ENCODE measurements around the gene TIE1.

DNA sequence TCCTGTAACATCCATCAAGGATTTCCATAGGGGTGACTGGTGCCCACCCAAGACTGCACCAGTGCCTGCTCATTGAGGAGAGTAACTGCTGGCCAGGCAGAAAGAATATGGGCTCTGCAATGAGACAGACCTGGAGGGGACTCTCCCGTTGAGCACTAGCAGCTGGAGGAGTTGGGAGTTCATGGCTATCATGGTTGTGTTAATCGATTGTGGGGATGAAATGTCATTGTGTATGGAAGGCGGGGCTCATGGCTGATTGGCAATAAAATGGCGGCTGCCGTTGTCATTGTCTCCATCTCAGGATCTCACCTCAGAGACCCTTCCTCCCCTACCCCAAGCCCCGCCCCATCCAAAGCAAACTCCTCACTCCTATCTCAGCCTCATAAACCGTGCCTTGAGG is 27.1 kb upstream of the TIE1 start:
- TF ChIP-seq, protein P1, sequence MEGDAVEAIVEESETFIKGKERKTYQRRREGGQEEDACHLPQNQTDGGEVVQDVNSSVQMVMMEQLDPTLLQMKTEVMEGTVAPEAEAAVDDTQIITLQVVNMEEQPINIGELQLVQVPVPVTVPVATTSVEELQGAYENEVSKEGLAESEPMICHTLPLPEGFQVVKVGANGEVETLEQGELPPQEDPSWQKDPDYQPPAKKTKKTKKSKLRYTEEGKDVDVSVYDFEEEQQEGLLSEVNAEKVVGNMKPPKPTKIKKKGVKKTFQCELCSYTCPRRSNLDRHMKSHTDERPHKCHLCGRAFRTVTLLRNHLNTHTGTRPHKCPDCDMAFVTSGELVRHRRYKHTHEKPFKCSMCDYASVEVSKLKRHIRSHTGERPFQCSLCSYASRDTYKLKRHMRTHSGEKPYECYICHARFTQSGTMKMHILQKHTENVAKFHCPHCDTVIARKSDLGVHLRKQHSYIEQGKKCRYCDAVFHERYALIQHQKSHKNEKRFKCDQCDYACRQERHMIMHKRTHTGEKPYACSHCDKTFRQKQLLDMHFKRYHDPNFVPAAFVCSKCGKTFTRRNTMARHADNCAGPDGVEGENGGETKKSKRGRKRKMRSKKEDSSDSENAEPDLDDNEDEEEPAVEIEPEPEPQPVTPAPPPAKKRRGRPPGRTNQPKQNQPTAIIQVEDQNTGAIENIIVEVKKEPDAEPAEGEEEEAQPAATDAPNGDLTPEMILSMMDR (IDR thresholded peaks at IDR 0.05) = no peak
- no peak for TF ChIP-seq POLR2A (IDR thresholded peaks at IDR 0.05)
